Ishikawa (cell line): ENCODE data around the gene DNM2.

Experiments used
- CEBPB ChIP-seq: IDR thresholded peaks from 2 replicates; pipeline ENCODE4 v1.6.1; 2012
- CREB1 ChIP-seq: IDR thresholded peaks from 2 replicates; pipeline ENCODE4 v1.6.1; 2012; ENCODE audit warnings: low read depth
- EGR1 ChIP-seq: IDR thresholded peaks from 2 replicates; pipeline ENCODE4 v1.6.1; 2012
- EP300 ChIP-seq: IDR thresholded peaks from 2 replicates; pipeline ENCODE4 v1.6.1; 2012; ENCODE audit warnings: borderline replicate concordance
- MAX ChIP-seq: IDR thresholded peaks from 2 replicates; pipeline ENCODE4 v1.6.1; 2012
- REST ChIP-seq: IDR thresholded peaks from 2 replicates; pipeline ENCODE4 v1.6.1; 2012; ENCODE audit warnings: low read depth, mild to moderate bottlenecking
- TAF1 ChIP-seq: IDR thresholded peaks from 2 replicates; pipeline ENCODE4 v1.6.1; 2012; ENCODE audit warnings: low read depth, mild to moderate bottlenecking
- TCF12 ChIP-seq: IDR thresholded peaks from 2 replicates; pipeline ENCODE4 v1.6.1; 2012; ENCODE audit warnings: low read depth
- TEAD4 ChIP-seq: IDR thresholded peaks from 2 replicates; pipeline ENCODE4 v1.6.1; 2012
- USF1 ChIP-seq: IDR thresholded peaks from 2 replicates; pipeline ENCODE4 v1.6.1; 2012

- TF ChIP-seq CEBPB (no peak), USF1 (no peak), MAX (no peak), REST (no peak), TEAD4 (no peak), TCF12 (no peak), TAF1 (no peak), CREB1 (no peak), EGR1 (no peak), EP300 (no peak)
Measured at GRCh38 chr19:10812902-10813404, 95.1 kb downstream of the DNM2 start.
